ENCODE results near the gene DNASE1L2.

- TF ChIP-seq CTCF (IDR thresholded peaks at IDR 0.05 in 2 of 3, conservative IDR thresholded peaks at IDR 0.05 in 1 of 3; ENCODE audit: borderline replicate concordance in 1 of 3, insufficient read depth in 1 of 3, low read depth in 2 of 3, low read length in 2 of 3) = no peak
- TF ChIP-seq POLR2AphosphoS5 (IDR thresholded peaks at IDR 0.05; ENCODE audit: low read depth, low read length) = no peak
- TF ChIP-seq RAD21 (IDR thresholded peaks at IDR 0.05; ENCODE audit: low read depth) = no peak
- TF ChIP-seq, protein P1, sequence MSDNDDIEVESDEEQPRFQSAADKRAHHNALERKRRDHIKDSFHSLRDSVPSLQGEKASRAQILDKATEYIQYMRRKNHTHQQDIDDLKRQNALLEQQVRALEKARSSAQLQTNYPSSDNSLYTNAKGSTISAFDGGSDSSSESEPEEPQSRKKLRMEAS (IDR thresholded peaks at IDR 0.05) = no peak
- no peak for TF ChIP-seq ZNF274 (IDR thresholded peaks at IDR 0.05; ENCODE audit: low read depth, low read length)
- TF ChIP-seq EZH2 (IDR thresholded peaks at IDR 0.05) = no peak
- TF ChIP-seq, protein P2, sequence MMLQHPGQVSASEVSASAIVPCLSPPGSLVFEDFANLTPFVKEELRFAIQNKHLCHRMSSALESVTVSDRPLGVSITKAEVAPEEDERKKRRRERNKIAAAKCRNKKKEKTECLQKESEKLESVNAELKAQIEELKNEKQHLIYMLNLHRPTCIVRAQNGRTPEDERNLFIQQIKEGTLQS (IDR thresholded peaks at IDR 0.05) = no peak
- TF ChIP-seq EZH2phosphoT487 (IDR thresholded peaks at IDR 0.05; ENCODE audit: borderline replicate concordance) = no peak
Measured at GRCh38 chr16:2235695-2236336, 428 bp upstream of the DNASE1L2 start.

All from HCT116 (cell line).